ENCODE results near the gene ANKRD23.

GRCh38 chr2:96811917-96812316 lies 31.9 kb downstream of the ANKRD23 start:
- TF ChIP-seq SUZ12 (IDR thresholded peaks at IDR 0.05; ENCODE audit: extremely low read depth, insufficient read depth, insufficient read length), result no peak
- TF ChIP-seq ZNF274 (IDR thresholded peaks at IDR 0.05; ENCODE audit: low read depth, low read length), result no peak

All from NT2/D1 (cell line).